ENCODE results near the gene NHEJ1.

Gene NHEJ1

GRCh38 chr2:219182331-219183150 lies 21.9 kb upstream of the NHEJ1 start:
- DNase-seq: no peak

GRCh38 chr2:219181531-219181930 lies 20.9 kb upstream of the NHEJ1 start:
- no peak for DNase-seq

- no peak for DNase-seq
These were observed 20.3 kb upstream of the NHEJ1 start for GRCh38 chr2:219180961-219181360.

- no peak for DNase-seq
These were observed 19.2 kb upstream of the NHEJ1 start for GRCh38 chr2:219179601-219180465.

GRCh38 chr2:219178377-219179175 lies 18.0 kb upstream of the NHEJ1 start:
- DNase-seq: peak; percentile 41

- peak; percentile 79 for DNase-seq
These were observed 17.1 kb upstream of the NHEJ1 start, which contains the start of gene RETREG2 for GRCh38 chr2:219177552-219178376. RETREG2 (plus strand) TSS chr2:219178275; CDS start chr2:219178353, 78 bp downstream.

GRCh38 chr2:219176818-219177551 lies 16.4 kb upstream of the NHEJ1 start, which contains the start of gene CNPPD1:
CNPPD1 (minus strand) TSS chr2:219176925; CDS start chr2:219176828, 97 bp downstream.
- peak; percentile 88 for DNase-seq

GRCh38 chr2:219175928-219176817 lies 15.6 kb upstream of the NHEJ1 start:
- peak; percentile 35 for DNase-seq

- DNase-seq: no peak
These were observed 14.9 kb upstream of the NHEJ1 start for GRCh38 chr2:219175486-219175885.

GRCh38 chr2:219174801-219175200 lies 14.2 kb upstream of the NHEJ1 start:
- DNase-seq: no peak

- no peak for DNase-seq
These were observed 13.5 kb upstream of the NHEJ1 start for GRCh38 chr2:219174146-219174545.

GRCh38 chr2:219173176-219173575 lies 12.6 kb upstream of the NHEJ1 start:
- no peak for DNase-seq

- no peak for DNase-seq
These were observed 11.9 kb upstream of the NHEJ1 start for GRCh38 chr2:219172231-219173154.

- peak; percentile 15 for DNase-seq
These were observed 10.6 kb upstream of the NHEJ1 start for GRCh38 chr2:219171231-219171651.

- no peak for DNase-seq
These were observed 9.5 kb upstream of the NHEJ1 start, which contains the start of gene SLC23A3 for GRCh38 chr2:219169930-219170654. SLC23A3 (minus strand) TSS chr2:219170029; CDS start chr2:219169984, 45 bp downstream.

GRCh38 chr2:219168932-219169331 lies 8.3 kb upstream of the NHEJ1 start:
- no peak for DNase-seq

- no peak for DNase-seq
These were observed 7.9 kb upstream of the NHEJ1 start for GRCh38 chr2:219168526-219168925.

- DNase-seq: no peak
These were observed 7.4 kb upstream of the NHEJ1 start for GRCh38 chr2:219167997-219168396.

Data from activated naive CD4-positive, alpha-beta T cell treated with Interleukin-2 at 50 U/mL for 16 hours (primary cell).